ENCODE measurements around the gene EEF2. TPM values are rescaled to one million over a fixed set of nuclear protein-coding genes. Genes with fewer than 3 reads are reported as not detected.

EEF2 gene
- total RNA-seq, 1 experiment from 2014 or later, result 1,742 TPM

- BruUV-seq (replicated peaks), result no TSS peak
- no peak overlapping the region for H2AFZ ChIP-seq
- peaks cover 93% of the 10 kb centered on the region for H4K20me1 ChIP-seq (ENCODE audit: insufficient read depth)
- no peak for TF ChIP-seq CTCF (conservative IDR thresholded peaks at IDR 0.05)
- TF ChIP-seq EZH2 (IDR thresholded peaks at IDR 0.05; ENCODE audit: low read depth), result no peak
- ChIA-PET CTCF (no interaction called here), POLR2A (ENCODE audit: unreplicated experiment) (no interaction called here)
- no peaks in the 10 kb centered on the region for H3K9me2 ChIP-seq (ENCODE audit: insufficient read depth)
- peaks cover 77% of the 10 kb centered on the region for H3K79me2 ChIP-seq (ENCODE audit: low read depth)
- DNase-seq, result no peak
- H3K27me3 ChIP-seq (ENCODE audit: insufficient read depth, low read depth), result no peaks in the 10 kb centered on the region
- peaks cover 32% of the 10 kb centered on the region for H3K36me3 ChIP-seq (ENCODE audit: low read depth)
- peaks cover 9% of the 10 kb centered on the region for H3K4me1 ChIP-seq (replicated peaks; ENCODE audit: insufficient read depth)
- H3K27ac ChIP-seq, result no peak overlapping the region
- H3K4me2 ChIP-seq, result no peak overlapping the region
- intact Hi-C loops (cut with micrococcal nuclease; ENCODE audit: unreplicated experiment), result no loop called here
- H3K9me3 ChIP-seq (ENCODE audit: insufficient read depth, low read depth), result no peaks in the 10 kb centered on the region
- peaks cover 87% of the 10 kb centered on the region for H3F3A ChIP-seq (ENCODE audit: insufficient read depth, low read depth)
- no peak overlapping the region for H3K4me3 ChIP-seq
These were observed 4.7 kb downstream of the EEF2 start for GRCh38 chr19:3980353-3981251.

- BruUV-seq (replicated peaks), result no TSS peak
- ChIA-PET POLR2A (ENCODE audit: unreplicated experiment) (no interaction called here), CTCF (no interaction called here)
- Histone ChIP-seq H3K27ac (no peak overlapping the region), H3K36me3 (ENCODE audit: low read depth) (peaks cover 32% of the 10 kb centered on the region), H3K9me2 (ENCODE audit: insufficient read depth) (no peaks in the 10 kb centered on the region), H2AFZ (no peak overlapping the region), H3K27me3 (ENCODE audit: insufficient read depth, low read depth) (no peaks in the 10 kb centered on the region), H3K9me3 (ENCODE audit: insufficient read depth, low read depth) (no peaks in the 10 kb centered on the region), H3K4me1 (replicated peaks; ENCODE audit: insufficient read depth) (peaks cover 8% of the 10 kb centered on the region; the same call in 1 of the 2 replicates), H4K20me1 (ENCODE audit: insufficient read depth) (peaks cover 99% of the 10 kb centered on the region), H3K79me2 (ENCODE audit: low read depth) (peaks cover 73% of the 10 kb centered on the region), H3F3A (ENCODE audit: insufficient read depth, low read depth) (peaks cover 92% of the 10 kb centered on the region), H3K4me3 (no peak overlapping the region), H3K4me2 (no peak overlapping the region)
- DNase-seq, result no peak
- TF ChIP-seq CTCF (conservative IDR thresholded peaks at IDR 0.05) (no peak), EZH2 (IDR thresholded peaks at IDR 0.05; ENCODE audit: low read depth) (no peak)
- intact Hi-C loops (cut with micrococcal nuclease; ENCODE audit: unreplicated experiment), result no loop called here
These were observed 5.5 kb downstream of the EEF2 start for GRCh38 chr19:3979674-3980352.

GRCh38 chr19:3979289-3979673 lies 6.0 kb downstream of the EEF2 start:
- no peak for DNase-seq
- Histone ChIP-seq H3K9me3 (ENCODE audit: insufficient read depth, low read depth) (no peaks in the 10 kb centered on the region), H2AFZ (no peak overlapping the region), H4K20me1 (ENCODE audit: insufficient read depth) (peaks cover 93% of the 10 kb centered on the region), H3K4me2 (no peak overlapping the region), H3K9me2 (ENCODE audit: insufficient read depth) (no peaks in the 10 kb centered on the region), H3K36me3 (ENCODE audit: low read depth) (peaks cover 28% of the 10 kb centered on the region), H3K4me1 (replicated peaks; ENCODE audit: insufficient read depth) (peaks cover 8% of the 10 kb centered on the region; the same call in 1 of the 2 replicates), H3K27me3 (ENCODE audit: insufficient read depth, low read depth) (no peaks in the 10 kb centered on the region), H3F3A (ENCODE audit: insufficient read depth, low read depth) (peaks cover 89% of the 10 kb centered on the region), H3K27ac (no peak overlapping the region), H3K79me2 (ENCODE audit: low read depth) (peaks cover 67% of the 10 kb centered on the region), H3K4me3 (no peak overlapping the region)
- POLR2A ChIA-PET (ENCODE audit: unreplicated experiment), result no interaction called here
- no peak for TF ChIP-seq EZH2 (IDR thresholded peaks at IDR 0.05; ENCODE audit: low read depth)
- CTCF ChIA-PET, result no interaction called here
- intact Hi-C loops (cut with micrococcal nuclease; ENCODE audit: unreplicated experiment), result no loop called here
- BruUV-seq (replicated peaks), result no TSS peak

Data from PC-9 (cell line).